Putamen (tissue), 1 donor: Measurements from ENCODE around the gene EPHA6.
"Not testable (repeated sequence)": the region's sequence is repeated elsewhere in the genome, so short reads cannot be mapped to it uniquely, and the experiment has no call there.

Source experiments
- DNase-seq: peaks from one replicate; pipeline ENCODE4 v3.0.0-alpha.2; 2016; ENCODE audit warnings: low spot score

EPHA6 gene

GRCh38 chr3:97464035-97464434, 649.6 kb downstream of the EPHA6 start:
- DNase-seq = no peak

- no peak for DNase-seq
Observed at GRCh38 chr3:97470481-97470880, 656.1 kb downstream of the EPHA6 start.

GRCh38 chr3:97479740-97480139, 665.3 kb downstream of the EPHA6 start:
- DNase-seq = peak; percentile 70

GRCh38 chr3:97480696-97481289, 666.4 kb downstream of the EPHA6 start:
- not testable (repeated sequence) for DNase-seq

- DNase-seq = no peak
Observed at GRCh38 chr3:97481416-97481815, 667.0 kb downstream of the EPHA6 start.

- DNase-seq = no peak
Observed at GRCh38 chr3:97485206-97485605, 670.8 kb downstream of the EPHA6 start.

- no peak for DNase-seq
Observed at GRCh38 chr3:97487587-97487986, 673.2 kb downstream of the EPHA6 start.

- DNase-seq = no peak
Observed at GRCh38 chr3:97488741-97489140, 674.3 kb downstream of the EPHA6 start.

GRCh38 chr3:97495896-97496295, 681.5 kb downstream of the EPHA6 start:
- no peak for DNase-seq

- DNase-seq = no peak
Observed at GRCh38 chr3:97497138-97497537, 682.7 kb downstream of the EPHA6 start.

GRCh38 chr3:97504463-97504862, 690.1 kb downstream of the EPHA6 start:
- DNase-seq = no peak

- no peak for DNase-seq
Observed at GRCh38 chr3:97510795-97511194, 696.4 kb downstream of the EPHA6 start.

GRCh38 chr3:97515076-97515475, 700.7 kb downstream of the EPHA6 start:
- no peak for DNase-seq

GRCh38 chr3:97530691-97531090, 716.3 kb downstream of the EPHA6 start:
- no peak for DNase-seq

GRCh38 chr3:97547573-97547972, 733.2 kb downstream of the EPHA6 start:
- DNase-seq = not testable (repeated sequence)

GRCh38 chr3:97550408-97550807, 736.0 kb downstream of the EPHA6 start:
- no peak for DNase-seq

GRCh38 chr3:97552186-97552585, 737.8 kb downstream of the EPHA6 start:
- DNase-seq = no peak

- DNase-seq = no peak
Observed at GRCh38 chr3:97575742-97576141, 761.3 kb downstream of the EPHA6 start.

GRCh38 chr3:97576221-97576620, 761.8 kb downstream of the EPHA6 start:
- DNase-seq = peak; percentile 24

GRCh38 chr3:97579365-97579764, 765.0 kb downstream of the EPHA6 start:
- no peak for DNase-seq

GRCh38 chr3:97610626-97611025, 796.2 kb downstream of the EPHA6 start:
- DNase-seq = no peak

GRCh38 chr3:97612632-97613031, 798.2 kb downstream of the EPHA6 start:
- no peak for DNase-seq

- DNase-seq = no peak
Observed at GRCh38 chr3:97613139-97613538, 798.7 kb downstream of the EPHA6 start.

- DNase-seq = not testable (repeated sequence)
Observed at GRCh38 chr3:97620514-97620913, 806.1 kb downstream of the EPHA6 start.

GRCh38 chr3:97636465-97636864, 822.1 kb downstream of the EPHA6 start:
- DNase-seq = no peak
